GM21723 (cell line): ENCODE results near the gene ENO4.

Source experiments
- ATAC-seq: cut with Tn5 transposase; IDR thresholded peaks from one replicate; pipeline ENCODE4 v1.9.1; 2021; ENCODE audit warnings: mild to moderate bottlenecking, moderate library complexity; ENCODE audit not compliant: unreplicated experiment

The ENO4 gene

DNA sequence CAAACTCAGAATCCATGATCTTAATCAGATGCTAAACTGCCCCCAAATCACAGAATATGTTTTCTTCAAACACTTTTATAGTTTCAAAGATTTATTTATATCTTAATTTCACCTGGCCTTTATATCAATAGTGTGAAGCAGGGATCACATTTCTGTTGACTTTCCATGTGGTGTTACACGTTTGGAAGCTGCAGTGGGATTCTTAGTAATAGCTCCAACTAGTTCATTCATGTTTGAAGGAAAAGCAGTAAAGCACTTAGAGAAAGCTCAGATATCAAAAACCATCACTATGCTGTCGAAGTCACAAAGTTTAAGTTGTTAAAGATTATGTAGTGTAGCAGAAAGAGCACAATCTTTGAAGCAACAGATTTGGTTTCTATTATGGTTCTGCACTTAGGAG, 16.8 kb downstream of the ENO4 start:
- no peak for ATAC-seq

DNA sequence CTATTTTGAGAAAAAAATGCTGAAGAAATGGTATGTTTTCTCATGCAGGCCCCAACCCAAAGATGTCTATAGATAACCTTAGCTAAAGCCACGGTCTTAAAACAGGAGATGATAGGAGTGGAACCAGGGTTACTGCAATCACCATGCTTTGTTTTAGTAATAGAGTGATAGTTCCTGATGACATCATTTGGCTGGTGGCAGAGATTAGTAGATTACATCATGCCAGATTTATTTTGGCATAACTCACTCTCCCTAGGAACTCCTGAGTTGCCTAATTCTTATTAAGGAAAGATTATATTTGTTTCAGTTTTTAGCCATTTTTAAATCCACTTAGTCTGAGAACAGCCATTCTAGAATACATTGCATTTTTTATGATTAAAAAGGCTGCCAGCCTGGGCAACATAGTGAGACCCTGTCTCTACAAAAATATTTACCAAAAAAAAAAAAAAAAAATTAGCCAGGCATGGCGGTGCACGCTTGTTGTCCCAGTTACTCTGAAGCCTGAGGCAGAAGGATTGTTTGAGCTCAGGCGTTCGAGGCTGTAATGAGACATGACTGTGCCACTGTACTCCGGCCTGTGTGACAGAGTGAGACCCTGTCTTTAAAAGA, 17.8 kb downstream of the ENO4 start:
- no peak for ATAC-seq

DNA sequence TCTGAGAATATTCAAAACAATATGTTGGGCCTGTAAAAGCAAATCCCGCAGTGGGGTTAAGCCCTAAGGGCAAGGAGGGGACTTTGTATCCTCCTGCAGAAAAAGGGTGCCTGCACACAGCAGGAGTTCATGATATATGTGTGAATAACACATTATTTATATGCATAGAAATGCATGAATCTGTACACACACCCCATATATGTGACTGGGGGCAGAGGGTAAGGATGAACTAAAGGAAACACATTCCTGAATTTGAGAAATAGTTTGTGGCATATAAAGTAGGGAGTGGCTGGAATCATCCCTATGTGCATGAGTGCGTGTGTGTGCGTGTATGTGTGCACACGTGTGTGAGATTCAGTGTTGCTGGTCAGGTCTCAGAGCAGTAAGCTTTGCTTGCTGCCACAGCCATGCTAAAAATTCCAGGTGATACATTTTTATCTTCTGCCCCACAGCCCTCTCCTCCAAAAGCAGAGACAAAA, 18.9 kb downstream of the ENO4 start:
- no peak for ATAC-seq

DNA sequence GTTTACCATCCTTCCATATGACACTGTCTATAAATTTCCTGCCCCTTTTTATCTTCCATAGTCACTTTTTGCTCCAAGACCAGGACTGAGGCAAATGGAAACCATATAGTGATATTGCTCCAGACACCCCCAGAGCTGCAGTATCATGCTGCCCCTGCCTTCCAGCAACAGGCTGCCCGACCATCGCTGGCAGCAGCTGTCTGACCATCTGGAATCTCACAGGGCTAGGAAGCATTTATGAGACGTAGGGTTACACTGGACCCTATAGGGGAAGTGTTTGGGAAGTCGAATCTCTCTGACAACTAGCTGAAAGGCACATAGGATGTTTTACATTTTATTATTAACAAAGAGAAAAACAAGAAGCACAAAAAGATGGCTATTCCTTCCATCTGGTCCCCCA, 19.4 kb downstream of the ENO4 start:
- no peak for ATAC-seq

DNA sequence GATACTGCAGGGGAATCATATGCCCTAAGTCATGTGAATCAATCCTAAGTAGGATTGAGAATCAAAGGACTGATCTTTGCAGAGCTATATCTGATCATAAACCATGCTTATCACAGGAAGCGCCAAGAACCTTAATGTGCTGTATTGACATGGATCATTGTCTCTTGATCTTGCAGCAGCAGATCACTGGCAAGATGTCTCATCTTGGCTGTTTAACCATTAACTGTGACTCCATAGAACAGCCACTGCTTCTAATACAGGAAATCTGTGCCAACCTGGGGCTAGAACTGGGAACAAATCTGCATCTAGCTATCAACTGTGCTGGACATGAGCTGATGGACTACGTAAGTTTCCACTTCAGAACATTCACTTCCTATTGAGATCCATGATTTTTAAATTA, 21.6 kb downstream of the ENO4 start:
- no peak for ATAC-seq

DNA sequence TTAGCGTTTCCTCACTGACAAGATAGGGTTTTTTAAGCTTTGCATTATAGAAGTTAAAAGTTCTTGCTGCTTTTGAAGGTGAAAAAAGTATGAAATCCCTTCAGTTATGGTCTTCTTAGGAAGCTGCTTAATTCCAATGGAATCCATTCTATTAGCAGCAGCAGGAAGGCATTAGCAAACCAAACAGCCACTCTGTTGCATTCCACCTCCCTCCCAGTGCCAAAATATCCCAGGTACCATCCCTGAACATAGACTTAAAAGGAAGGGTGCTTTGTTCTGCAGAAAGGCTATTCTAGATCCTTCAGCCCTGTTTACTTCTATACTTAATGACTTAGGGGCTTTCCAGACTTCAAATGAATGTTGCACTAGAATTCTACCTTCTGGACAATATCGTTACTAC, 23.8 kb downstream of the ENO4 start:
- ATAC-seq, result no peak

DNA sequence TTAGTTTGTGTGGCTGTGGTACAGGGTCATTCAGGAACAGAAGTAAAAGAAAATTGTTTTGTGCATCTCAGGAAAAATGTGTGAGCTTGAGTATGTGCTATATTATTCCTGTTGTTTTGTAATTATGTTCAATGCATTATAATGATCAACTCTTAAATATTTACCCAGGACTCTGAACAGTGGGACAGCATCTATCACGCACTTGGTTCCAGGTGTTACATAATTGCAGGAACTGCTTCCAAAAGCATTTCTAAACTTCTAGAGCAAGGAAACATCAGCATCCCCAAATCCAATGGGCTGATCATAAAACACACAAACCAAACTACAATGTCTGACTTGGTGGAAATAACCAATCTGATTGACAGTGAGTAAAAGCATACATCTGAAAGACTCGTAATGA, 26.6 kb downstream of the ENO4 start:
- ATAC-seq, result no peak

DNA sequence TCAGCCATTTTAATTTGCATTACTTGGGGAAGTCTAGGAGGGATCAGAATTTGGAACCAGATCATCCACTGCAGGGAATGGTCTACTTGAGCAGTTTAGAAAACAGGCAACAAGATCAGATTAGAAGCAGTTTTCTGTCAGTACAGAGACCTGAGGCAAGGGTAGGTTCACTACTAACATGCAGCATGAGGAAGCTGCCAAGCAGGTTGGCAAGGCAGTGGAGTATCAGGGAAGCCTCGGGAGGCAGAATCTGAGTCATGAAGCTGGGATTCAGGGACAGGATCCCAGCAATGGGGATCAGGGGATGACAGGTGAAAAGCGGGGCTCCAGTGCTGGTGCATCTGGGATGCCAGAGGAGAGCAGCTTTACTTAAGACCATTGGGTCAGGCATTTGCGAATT, 28.1 kb downstream of the ENO4 start:
- ATAC-seq, result no peak

DNA sequence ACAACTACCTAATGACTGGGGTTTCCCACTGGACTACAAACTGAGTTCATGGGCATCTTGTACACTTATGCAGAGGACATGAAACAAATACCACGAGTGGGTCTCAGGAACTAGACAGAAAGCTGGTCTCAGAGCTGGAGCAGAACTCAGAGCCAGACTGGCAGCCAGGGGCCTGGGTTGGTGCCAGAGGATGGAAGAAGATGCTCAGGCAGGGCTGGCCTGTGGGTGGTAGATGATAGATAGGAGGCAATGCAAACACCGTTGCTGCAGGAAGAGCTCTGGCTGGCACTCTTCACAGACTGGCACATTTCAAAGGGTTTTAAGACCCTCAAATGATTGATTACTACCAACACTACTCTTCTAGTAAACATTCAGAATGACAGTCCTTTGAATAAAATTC, 28.8 kb downstream of the ENO4 start:
- no peak for ATAC-seq

DNA sequence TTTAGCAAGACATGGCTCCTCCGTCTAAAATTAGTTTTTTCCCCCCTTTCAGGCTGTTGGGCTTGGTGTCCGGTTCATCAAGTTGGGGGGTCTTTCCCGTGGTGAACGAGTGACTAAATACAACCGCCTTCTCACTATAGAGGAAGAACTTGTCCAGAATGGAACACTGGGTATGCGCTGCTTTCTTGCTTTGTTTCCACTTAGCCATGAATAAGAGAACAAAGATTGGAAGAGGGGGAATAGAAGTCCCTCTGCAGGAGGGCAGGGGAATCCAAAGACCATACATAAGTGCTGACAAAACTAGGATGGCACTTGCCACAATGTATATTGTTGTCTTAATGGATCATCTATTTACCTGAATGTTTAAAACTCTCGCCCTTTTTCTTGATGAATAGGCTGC, 30.5 kb downstream of the ENO4 start:
- ATAC-seq, result no peak

DNA sequence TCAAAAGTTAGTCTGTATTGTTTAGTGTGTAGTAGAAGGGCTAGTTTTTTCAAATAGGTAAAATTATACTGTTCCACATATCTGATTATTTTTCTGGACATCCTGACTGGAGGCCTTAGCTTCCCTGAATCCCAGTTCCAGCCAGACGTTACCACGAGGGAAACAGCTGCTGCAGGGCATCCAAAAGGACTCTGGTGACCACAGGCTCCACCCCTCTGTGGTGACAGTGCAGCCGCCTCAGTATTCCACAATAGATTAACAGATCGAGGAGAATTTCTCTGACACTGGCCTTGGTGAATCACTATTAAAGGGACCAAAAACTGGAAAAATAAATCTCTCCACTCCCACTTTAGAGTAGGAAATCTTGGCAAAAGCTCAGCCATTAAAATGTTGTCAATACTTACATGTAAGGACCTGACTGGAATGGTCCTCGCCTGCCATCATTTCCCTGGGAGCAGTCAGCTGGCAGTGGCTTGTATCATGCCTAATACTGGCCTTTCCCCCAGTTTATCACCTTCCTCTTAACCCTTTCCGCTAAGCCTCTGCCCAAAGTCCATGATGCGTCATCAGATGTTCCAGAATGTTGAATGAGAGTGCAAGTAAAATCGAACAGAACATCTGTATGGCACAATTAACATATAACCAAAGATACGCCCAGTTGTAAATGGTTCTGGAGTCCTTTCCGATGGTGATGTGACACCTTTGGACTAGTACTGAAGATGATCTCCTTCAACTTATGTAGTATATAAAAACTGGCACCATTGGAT, 31.6 kb downstream of the ENO4 start:
- no peak for ATAC-seq

DNA sequence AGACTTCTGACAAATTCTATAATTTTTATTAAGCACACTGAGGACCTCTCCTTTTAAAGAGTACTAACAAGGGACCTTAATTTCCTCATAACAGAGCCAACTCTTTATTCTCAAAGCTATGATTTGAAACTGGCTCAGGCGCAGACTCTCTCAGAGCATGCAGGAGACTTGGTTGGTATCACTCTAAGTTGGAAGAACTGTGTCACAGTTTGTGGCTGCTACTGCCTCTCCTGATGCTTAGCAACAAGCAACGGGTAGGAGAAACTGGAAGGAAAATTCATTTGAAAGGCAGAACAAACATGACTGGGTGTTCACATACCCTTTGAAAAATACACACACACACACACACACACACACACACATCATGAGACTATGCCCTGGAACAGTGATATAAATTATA, 33.3 kb downstream of the ENO4 start:
- no peak for ATAC-seq

DNA sequence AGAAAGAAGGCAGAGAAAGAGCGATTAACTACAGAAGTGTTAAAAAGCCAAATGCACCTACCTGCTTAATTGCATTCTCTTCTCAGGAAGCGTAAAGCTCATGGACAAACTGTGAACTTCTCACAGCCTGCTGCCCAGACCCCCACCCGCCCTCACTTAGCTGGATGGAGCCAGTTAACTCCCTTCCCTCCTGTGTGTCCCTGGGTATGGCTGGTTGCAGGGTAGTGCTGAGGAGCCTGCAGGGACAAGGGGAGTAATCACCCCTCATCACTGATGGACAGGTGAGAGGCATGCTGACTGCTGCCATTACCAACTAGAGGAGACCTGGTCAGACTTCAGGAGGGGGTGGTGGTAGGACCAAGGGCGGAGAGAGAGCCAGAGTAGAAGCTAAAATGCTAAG, 37.5 kb downstream of the ENO4 start:
- no peak for ATAC-seq

DNA sequence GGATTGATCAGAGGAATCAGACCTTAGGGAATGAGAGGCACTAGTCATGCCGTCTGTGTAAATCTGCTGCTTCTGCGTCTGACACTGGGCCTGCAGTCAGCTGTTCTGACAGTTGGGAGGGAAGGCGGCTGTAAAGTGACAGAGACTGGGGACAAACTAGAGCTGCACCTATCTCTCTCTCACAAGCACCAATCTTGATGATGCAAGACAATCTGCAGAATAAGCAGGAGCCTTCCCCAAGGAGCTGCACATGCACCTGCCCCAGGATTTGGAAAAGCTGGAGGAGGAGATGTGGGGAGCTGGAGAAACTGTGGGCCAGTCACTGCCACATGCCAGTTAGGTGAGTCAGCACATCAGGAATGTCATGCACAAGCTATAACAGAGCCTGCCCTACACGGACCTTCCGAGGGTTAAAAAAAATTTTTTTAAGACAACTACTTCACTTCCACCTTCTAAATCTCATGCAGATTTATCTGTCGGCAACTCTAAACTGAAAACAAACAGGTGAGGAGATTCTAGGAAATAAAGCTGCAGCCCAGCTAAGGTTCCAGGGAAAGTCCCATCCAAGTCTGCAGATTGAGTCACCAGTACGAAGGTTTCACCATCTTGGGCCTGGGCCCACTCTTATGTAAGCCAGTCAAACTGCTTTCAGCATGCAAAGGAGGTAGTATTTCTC, 39.2 kb downstream of the ENO4 start:
- ATAC-seq, result no peak

DNA sequence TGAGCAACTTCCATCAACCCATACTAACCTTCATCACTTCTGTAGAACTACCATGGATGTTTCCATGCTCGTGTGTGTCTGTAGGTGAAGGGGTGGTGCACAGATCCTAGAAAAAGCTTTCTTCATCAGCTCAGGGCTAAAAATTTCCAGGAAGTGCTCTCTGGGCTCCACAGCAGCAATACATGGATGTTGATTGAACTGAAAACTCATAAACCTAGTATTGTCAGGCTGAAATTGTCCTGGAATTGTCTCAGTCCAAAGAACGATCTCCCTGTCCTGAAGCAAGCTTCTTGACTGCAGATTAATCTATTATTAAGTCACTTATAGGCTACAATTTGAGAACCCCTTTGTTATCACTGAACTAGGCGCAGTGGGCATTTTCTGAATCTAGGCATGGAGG, 39.8 kb downstream of the ENO4 start:
- ATAC-seq, result no peak

DNA sequence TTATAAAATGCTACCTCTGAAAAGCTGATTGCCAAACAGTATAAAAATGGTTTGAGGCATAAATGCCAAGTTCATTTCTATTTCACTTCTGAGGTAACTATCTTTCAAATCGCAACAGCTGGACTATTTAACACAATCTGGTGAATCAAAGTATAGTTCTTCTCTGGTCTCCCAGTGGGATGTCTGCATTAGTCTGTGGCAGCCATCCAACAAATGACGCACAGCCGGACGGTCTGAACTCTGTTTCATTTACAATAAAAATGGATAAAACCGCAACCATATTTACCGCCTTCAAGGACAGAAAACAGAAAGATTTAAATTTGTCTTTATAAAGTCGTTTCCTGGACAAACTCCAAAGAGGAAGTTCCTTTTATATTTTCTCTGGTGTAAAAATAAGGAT, 41.9 kb downstream of the ENO4 start:
- no peak for ATAC-seq

DNA sequence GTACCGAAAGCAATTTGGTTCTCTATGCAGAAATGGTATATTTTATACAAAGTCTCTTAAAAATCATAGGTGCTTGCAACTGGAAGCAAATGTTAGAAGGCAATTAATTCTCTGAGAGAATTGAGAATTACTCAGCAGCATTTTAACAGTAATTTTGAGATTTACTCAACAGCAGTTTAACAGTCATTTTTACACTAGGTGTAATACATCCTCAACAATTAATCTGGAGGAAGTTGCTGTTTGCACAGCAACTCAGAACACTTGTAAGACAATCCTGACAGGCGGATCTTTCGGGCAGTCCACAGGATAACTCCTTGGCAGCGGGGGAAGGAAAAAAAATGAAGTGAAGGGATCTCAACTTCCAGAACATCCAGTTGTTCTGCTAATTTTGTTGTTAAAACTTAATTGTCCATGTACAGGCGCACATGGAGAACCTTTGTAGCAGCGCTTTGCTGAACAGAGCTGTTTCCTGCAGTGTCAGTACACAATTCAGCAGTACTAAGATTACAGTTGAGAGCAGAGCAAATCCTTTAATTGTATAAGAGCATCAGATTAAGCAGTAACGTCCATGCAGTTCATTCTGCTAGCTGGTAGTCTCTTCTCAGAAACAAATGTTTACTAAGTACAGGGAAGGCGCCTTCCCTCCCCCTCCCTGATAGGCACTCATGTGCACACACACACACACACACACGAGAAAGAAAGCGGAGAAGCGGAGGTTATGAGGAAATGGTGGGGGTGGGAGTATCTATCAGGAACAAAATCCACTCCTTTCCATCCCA, 43.8 kb downstream of the ENO4 start:
- no peak for ATAC-seq

DNA sequence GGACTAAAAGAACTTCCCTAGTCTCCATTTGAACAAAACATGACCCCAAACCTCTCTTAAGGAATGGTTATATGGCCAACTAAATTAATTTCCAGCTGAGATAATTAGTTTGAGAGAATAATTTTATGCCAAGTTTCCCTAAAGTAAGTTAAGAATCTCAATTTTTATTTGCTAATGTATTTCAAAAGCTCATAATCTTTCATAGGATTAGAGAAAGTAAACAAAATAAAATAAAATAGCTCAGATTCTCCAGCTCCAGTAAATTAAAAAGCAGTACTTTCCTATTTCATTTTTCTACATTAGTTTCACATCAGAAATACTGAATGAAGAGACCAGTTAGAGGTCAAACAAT, 44.4 kb downstream of the ENO4 start:
- no peak for ATAC-seq

DNA sequence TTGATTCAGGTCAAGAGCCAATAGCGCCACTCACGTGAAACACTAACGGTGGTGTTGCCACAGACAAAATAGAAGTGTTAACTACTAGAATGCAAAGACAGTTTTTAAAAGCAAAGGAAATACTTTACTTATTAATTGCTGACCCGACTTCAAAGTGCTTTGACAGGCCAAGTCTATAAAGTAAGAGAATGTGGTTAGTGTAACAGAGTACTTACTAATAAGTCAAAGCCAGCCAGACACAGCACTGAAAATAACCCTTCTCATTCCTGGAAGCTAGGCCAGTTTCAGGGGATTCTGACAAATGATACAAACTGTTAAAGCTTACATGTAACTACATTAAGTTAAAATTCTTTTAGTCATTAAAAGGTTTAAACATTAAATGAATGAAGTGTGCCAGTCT, 50.3 kb downstream of the ENO4 start:
- ATAC-seq, result no peak

DNA sequence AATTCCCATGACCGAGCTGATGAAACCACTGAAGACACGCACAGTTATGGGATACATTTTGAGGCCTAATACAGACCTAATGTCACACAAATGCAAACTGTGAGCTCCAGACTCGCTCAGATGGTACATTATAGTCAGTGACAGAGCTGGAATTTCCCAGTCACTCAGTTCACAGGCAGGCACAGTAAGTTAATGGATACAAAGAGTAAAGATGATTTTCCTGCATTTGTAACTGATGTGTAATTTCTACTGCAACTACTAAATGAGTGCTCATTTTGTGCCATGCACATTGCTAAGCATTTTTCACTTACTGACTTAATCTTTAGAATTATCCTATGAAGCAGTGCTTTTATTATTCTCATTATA, 56.5 kb downstream of the ENO4 start:
- ATAC-seq, result no peak

DNA sequence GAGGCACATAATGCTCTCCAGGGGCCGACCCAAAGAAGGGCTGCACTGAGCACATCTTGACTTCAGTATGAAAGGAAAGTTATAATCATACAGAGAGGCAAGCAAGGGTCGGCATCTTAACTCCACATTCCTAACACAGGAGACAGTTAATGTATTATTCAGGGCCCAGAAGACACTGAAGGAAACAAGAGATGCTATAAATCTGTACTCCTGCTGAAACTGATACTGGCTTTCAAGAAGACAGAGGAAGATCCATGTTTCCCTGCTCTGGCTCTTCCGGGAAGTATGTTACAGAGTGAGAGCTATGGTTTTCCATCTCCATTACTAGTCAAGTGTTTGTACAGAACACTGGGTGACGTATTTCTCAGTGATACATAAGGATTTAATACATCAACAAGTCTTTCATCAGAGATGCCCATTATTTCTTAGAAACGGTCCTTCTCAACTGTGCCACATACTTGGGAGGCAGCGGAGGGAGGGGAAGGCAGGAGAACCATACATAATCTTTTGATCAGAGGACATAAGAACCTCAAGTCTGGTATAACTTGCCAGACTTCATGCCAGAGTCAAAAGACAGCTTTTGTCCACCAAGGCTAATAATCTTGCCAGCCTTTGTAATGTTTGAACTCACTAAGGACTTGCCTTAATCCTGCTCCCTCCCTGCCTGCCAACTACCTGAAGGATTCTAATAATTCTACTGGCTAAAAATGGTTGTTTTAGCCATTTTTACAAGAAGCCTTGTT, 58.1 kb downstream of the ENO4 start:
- ATAC-seq, result no peak
